Measurements from ENCODE around the gene MLXIP.
A peak's percentile ranks its signal among the peaks of the same experiment; 100 is the strongest.
"Not testable (repeated sequence)": the region's sequence is repeated elsewhere in the genome, so short reads cannot be mapped to it uniquely, and the experiment has no call there.

MLXIP gene

DNA sequence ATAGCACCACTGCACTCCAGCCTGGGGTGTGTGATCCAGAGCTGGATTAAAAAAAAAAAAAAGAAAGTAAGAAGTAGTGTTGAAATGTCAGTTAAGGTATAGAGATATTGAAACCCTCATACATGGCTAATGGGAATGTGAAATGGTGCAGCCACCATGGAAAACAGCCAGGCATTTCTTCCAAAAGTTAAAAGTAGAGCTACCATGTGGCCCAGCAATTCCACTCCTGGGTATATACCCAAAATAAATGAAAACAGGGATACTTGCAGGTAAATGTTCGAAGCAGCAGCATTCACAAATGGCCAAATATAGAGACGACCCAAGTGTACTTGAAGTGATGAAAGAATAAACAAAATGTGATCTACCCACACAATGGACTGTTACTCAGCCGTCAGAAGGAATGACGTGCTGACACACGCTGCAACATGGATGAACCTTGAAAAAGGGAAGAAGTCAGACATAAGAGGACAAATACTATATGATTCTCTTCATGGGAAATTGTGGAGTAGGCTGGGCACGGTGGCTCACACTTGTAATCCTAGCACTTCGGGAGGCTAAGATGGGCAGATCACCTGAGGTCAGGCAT lies 80.2 kb downstream of the MLXIP start:
- DNase-seq: no peak

DNA sequence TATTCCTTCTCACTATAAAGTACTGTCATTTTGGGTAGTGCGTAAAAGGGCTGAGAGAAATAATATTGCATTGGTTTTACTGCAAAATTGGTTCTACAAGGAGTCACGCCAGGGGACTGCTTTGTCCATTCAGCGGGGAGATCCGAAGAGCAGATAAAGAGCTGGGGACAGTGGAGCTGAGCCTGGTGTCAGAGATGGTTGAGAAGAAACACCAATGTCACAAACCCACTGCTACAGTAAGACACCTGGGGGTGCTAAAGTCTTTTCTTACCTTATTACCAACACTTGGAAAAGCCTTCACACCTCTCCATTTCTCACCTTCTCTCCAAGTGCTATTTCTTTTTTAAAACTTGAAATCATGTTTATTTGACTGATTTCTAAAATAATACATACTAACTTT lies 81.3 kb downstream of the MLXIP start:
- no peak for DNase-seq

DNA sequence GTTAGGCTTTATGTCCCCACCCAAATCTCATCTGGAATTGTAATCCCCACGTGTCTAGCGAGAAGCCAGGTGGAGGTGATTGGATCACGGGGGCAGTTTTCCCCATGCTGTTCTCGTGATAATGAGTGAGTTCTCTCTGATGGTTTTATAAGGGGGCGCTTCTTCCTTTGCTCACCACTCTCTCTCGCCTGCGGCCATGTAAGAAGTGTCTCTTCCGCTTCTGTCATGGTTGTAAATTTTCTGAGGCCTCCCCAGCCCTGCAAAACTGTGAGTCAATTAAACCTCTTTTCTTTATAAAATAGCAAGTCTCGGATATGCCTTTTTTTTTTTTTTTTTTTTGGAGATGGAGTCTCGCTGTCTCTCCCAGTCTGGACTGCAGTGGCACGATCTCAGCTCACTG lies 82.2 kb downstream of the MLXIP start:
- no peak for DNase-seq

GRCh38 chr12:122161682-122162081 lies 83.1 kb downstream of the MLXIP start:
- no peak for DNase-seq

- DNase-seq: no peak
Measured at GRCh38 chr12:122162976-122163375, 84.4 kb downstream of the MLXIP start.

- no peak for DNase-seq
Measured at GRCh38 chr12:122166422-122167349, 88.1 kb downstream of the MLXIP start.

GRCh38 chr12:122167356-122167925 lies 88.9 kb downstream of the MLXIP start:
- DNase-seq: no peak

DNA sequence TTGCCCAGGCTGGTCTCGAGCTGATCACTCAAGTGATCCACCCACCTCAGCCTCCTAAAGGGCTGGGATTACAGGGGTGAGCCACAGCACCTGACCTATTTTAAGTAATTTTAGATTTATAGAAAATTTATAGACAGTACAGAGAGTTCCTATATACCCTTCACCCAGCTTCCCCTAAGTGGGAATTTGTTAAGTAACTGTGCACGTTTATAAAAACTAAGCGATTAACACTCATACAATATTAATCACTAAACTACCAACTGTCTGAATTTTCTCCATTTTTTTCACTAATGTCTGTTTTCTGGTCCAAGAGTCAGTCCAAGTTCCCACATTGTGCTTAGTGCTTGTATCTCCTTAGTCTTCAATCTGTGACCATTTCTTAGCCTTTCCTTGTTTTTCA lies 89.9 kb downstream of the MLXIP start:
- DNase-seq: no peak

- no peak for DNase-seq
Measured at GRCh38 chr12:122171399-122171798, 92.8 kb downstream of the MLXIP start.

- no peak for DNase-seq
Measured at GRCh38 chr12:122172262-122172939, 93.8 kb downstream of the MLXIP start.

DNA sequence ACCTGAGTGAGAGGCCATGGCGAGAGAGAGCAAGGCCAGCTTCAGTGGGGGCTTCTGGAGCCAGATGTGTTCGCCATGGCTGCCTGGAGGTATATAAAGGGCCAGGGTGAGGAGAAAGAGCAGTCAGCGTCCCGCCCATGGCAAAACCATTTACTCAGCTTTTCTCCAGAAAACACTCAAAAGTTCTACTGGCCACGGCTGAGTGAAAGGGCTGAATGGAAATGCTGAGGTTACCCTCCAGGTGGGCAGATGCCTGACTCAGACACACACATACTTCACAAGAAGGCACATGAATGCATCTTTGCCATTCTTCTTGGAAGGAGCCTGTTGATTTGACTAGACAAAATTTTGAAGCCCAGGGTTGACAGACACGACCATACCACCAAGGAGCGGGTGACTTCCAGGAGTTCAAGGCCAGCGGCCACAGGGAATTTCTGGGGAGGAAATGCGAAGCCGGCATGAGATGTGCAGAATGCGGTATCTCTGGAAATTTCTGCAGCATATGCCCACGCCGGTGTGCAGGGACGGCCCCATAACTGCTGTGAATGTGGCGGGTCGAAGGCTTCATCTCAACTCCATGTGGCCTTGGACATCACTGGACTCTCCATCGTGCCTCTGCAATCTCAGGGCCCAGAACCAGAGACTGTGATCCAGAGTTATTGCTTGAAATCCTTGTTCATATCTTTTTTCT lies 95.7 kb downstream of the MLXIP start, which contains the start of gene IL31:
Gene IL31 (minus strand): TSS at position 67 of the 691 bp plus-strand sequence. CDS start 49 bp downstream, at position 18.
- DNase-seq: peak; percentile 74

DNA sequence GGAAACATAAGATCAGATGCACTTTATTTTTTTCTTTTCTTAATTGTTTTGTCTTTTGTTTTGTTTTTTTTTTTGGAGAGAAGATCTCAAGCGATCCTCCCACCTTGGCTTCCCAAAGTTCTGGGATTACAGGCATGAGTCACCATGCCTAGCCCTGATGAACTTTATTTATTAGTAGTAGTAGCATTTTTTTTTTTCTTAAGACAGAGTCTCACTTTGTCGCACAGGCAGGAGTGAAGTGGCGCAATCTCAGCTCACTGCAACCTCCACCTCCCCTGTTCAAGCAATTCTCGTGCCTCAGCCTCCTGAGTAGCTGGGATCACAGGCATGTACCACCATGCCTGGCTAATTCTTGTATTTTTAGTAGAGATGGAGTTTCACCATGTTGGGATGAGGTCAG lies 97.9 kb downstream of the MLXIP start:
- not testable (repeated sequence) for DNase-seq

DNA sequence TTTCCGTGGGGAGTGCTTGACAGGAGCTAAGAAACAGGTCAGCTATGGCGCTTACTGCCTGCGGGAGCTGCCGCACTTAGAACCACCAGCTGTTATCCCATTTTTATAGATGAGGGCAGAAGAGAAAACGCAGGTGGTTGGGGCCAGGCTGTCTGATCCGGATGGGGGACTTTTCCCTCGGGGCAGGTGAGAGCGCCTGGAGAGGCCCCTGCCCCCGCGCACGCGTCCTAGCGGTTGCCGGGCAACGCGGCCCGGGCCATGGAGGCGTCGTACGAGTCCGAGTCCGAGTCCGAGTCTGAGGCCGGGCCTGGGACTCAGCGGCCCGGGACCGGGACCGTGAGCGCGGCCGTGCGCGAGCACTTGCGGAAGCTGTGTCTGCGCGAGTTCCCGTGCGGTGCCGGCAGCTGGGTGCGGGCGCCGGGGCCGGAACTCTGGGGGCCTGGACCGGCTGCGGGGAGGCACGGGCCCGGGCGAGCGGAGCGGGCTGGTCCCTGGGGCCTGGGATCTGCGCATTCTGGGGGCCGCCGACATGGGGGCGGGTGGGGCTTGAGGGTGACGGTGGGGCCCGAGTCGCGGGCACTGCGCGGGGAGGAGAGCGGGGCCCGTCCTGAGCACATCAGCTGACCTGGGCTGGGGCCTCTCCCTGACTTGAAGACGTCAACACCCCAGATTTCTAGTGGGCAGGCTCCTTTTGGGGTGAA lies 104.5 kb downstream of the MLXIP start, which contains the start of gene LRRC43:
Gene LRRC43 (plus strand): TSS at position 237 of the 701 bp plus-strand sequence. CDS start 22 bp downstream, at position 259.
- DNase-seq: no peak

GRCh38 chr12:122183588-122183940 lies 105.0 kb downstream of the MLXIP start:
- no peak for DNase-seq

- DNase-seq: no peak
Measured at GRCh38 chr12:122184517-122184916, 106.0 kb downstream of the MLXIP start.

DNA sequence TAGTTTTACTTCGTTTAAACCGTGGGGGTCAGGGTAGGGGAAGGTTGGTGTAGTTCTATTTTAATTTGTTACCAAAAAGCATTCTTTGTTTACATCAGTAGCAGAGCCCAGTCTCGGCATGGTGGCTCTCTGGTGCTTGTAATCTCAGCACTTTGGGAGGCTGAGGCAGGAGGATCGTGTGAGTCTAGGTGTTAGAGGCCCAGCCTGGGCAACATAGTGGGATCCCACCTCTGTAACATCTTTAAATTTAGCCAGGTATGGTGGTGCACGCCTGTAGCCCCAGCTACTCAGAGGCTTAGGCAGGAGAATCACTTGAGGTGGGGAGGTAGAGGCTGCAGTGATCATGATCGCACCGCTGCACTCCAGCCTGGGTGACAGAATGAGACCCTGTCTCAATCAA lies 106.5 kb downstream of the MLXIP start:
- DNase-seq: no peak

- DNase-seq: no peak
Measured at GRCh38 chr12:122185494-122186082, 107.0 kb downstream of the MLXIP start.

GRCh38 chr12:122187466-122187865 lies 108.9 kb downstream of the MLXIP start:
- no peak for DNase-seq

DNA sequence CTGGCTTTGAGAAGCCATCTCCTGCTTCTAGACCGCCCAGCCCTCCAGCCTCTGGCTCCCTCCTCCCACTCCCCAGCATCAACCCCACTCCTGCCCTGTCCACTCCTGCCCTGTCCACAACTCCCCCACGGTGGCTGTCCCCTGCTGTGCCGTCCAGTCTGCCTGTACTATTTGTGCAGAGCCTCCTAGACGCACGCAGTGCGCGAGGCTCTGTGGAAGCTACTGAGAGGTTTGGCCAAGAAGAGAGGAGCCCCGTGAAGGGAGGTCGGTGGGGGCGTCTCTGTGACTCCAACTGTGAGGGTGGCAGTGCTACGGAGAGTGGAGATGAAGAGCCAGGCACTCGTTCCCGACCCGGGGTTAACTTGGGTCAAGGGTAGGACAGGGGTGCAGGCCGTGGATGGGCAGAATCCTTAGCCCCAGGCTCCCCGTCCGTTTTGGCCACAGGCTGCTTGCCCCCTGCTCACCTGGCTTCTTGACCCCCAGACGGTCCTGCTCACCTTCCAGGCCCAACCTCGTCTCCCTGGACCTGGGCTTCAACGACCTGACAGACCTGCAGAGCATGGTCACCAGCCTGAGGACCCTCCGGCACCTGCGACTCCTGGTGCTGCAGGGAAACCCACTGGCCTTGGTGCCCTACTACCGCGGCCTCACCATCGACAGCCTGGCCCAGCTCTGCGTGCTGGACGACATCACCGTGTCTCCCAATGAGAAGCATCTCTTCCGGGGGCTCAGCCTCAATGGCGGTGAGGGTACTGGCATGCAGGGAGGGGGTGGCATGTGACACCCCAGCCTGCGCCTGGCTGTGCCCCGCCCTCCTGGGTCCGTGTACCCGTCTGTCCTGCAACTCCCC lies 111.3 kb downstream of the MLXIP start:
- no peak for DNase-seq

DNA sequence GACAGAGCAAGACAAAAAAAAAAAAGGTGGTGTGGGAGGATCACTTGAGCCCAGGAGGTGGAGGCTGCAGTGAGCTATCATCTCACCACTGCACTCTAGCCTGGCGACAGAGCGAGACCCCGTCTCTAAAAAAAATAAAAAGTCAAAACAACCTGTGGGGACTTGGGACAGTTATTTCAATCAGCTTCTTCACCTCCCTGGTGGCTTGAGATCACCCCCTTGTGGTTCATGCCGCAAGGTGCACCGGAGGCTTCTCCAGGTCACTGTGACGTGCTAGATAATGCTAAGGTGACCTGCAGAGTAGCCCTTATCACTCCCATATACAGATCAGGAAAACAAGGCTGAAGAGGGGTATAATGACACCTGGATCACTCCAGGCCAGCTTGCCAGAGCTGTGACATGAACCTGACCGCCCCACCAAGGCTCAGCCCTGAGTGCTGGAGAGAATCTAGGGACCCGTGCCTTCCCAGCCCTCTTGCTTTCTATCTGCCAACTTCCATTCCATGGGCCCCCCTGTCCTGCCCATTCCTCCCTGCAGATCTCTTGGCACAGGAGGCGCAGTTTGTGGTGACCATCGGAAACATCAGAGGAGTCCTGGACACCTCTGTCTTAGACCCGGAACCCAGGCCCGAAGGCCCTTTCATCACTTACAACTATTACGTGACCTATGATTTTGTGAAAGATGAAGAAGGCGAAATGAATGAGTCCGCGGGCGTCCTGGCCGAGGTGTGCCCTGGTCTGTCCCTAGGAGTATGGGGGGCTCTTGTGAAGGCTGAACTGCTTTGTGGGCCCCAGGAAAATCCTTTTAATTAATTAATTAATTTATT lies 112.5 kb downstream of the MLXIP start:
- peak; percentile 42 for DNase-seq

Data from DMS79 (cell line).